Neural cell (in vitro differentiated cells): Measurements from ENCODE around the gene TMEFF2. TPM values are rescaled to one million over a fixed set of nuclear protein-coding genes. Genes with fewer than 3 reads are reported as not detected.

Experiments
- H2AFZ ChIP-seq: fragments of 200-600, 300-800 bp; sonication (generic), shearing (Covaris generic); 2 replicates; pipeline ENCODE4 v1.6.0; 2014; ENCODE audit warnings: low read depth, mild to moderate bottlenecking, antibody characterized with exemption, low read length, moderate library complexity
- H3F3A ChIP-seq: fragments of 200-600 bp; shearing (Covaris generic); 2 replicates; pipeline ENCODE4 v1.6.1; 2016; ENCODE audit warnings: mild to moderate bottlenecking, moderate library complexity, mixed read lengths, antibody characterized with exemption, low read length; ENCODE audit not compliant: insufficient read depth, poor library complexity, severe bottlenecking
- H3K27ac ChIP-seq: fragments of 200-600, 300-800 bp; sonication (generic), shearing (Covaris generic); 2 replicates; pipeline ENCODE4 v1.5.1; 2014; ENCODE audit warnings: mild to moderate bottlenecking, low read length, moderate library complexity
- H3K27me3 ChIP-seq: fragments of 300-800, 200-600 bp; sonication (generic), shearing (Covaris generic); 2 replicates; pipeline ENCODE4 v1.6.0; 2014; ENCODE audit warnings: mild to moderate bottlenecking, low read depth, low read length, moderate library complexity; ENCODE audit not compliant: insufficient read depth
- H3K36me3 ChIP-seq: fragments of 300-800, 200-600 bp; sonication (generic), shearing (Covaris generic); 2 replicates; pipeline ENCODE4 v1.5.1; 2014; ENCODE audit warnings: mild to moderate bottlenecking, antibody characterized with exemption, low read length, moderate library complexity; ENCODE audit not compliant: insufficient read depth
- H3K4me2 ChIP-seq: fragments of 300-800, 200-600 bp; sonication (generic), shearing (Covaris generic); 2 replicates; pipeline ENCODE4 v1.6.0; 2014; ENCODE audit warnings: mild to moderate bottlenecking, low read length
- H3K4me3 ChIP-seq: fragments of 300-800, 200-600 bp; sonication (generic), shearing (Covaris generic); 2 replicates; pipeline ENCODE4 v1.5.1; 2014; ENCODE audit warnings: mild to moderate bottlenecking, low read length, moderate library complexity
- H3K79me2 ChIP-seq: fragments of 200-600 bp; shearing (Covaris generic); replicated peaks from 2 replicates; pipeline ENCODE4 v1.6.0; 2014; ENCODE audit warnings: mild to moderate bottlenecking, low read length, moderate library complexity; ENCODE audit not compliant: insufficient read depth
- H3K9ac ChIP-seq: fragments of 300-800, 200-600 bp; sonication (generic), shearing (Covaris generic); 2 replicates; pipeline ENCODE4 v1.6.1; 2016; ENCODE audit warnings: mild to moderate bottlenecking, low read length, mixed read lengths
- H3K9me2 ChIP-seq: fragments of 200-600 bp; shearing (Covaris generic); 2 replicates; pipeline ENCODE4 v1.6.1; 2016; ENCODE audit warnings: mild to moderate bottlenecking, low read length, mixed read lengths; ENCODE audit not compliant: insufficient read depth
- H3K9me3 ChIP-seq: fragments of 200-600, 300-800 bp; sonication (generic), shearing (Covaris generic); 2 replicates; pipeline ENCODE4 v1.6.1; 2016; ENCODE audit warnings: mild to moderate bottlenecking, mixed run types, low read length, moderate library complexity, mixed read lengths
- H4K20me1 ChIP-seq: fragments of 200-600 bp; shearing (Covaris generic); 2 replicates; pipeline ENCODE4 v1.6.1; 2016; ENCODE audit warnings: mild to moderate bottlenecking, mixed run types; ENCODE audit not compliant: insufficient read depth
- CTCF ChIP-seq: fragments of 450-650 bp; IDR thresholded peaks from 2 replicates; pipeline ENCODE4 v1.5.1; 2014; ENCODE audit warnings: antibody characterized with exemption, mild to moderate bottlenecking, moderate library complexity; ENCODE audit not compliant: poor library complexity, severe bottlenecking
- EP300 ChIP-seq: fragments of 450-650 bp; conservative IDR thresholded peaks from 2 replicates; pipeline ENCODE4 v1.6.1; 2014; ENCODE audit warnings: antibody characterized with exemption, mild to moderate bottlenecking, moderate library complexity; ENCODE audit not compliant: poor library complexity, severe bottlenecking
- EZH2 ChIP-seq: fragments of 200-600, 300-800 bp; shearing (Covaris generic), sonication (generic); IDR thresholded peaks from 2 replicates; pipeline ENCODE4 v1.6.1; 2014; ENCODE audit warnings: antibody characterized with exemption, low read length, borderline replicate concordance, mild to moderate bottlenecking; ENCODE audit not compliant: insufficient read depth, poor library complexity, severe bottlenecking
- MXI1 ChIP-seq: fragments of 450-650 bp; conservative IDR thresholded peaks from 2 replicates; pipeline ENCODE4 v1.6.1; 2014; ENCODE audit warnings: antibody characterized with exemption, mild to moderate bottlenecking; ENCODE audit not compliant: poor library complexity, severe bottlenecking
- POLR2AphosphoS5 ChIP-seq: IDR thresholded peaks from 2 replicates; pipeline ENCODE4 v1.6.1; 2012
- RAD21 ChIP-seq: fragments of 450-650 bp; conservative IDR thresholded peaks from 2 replicates; pipeline ENCODE4 v1.6.1; 2014; ENCODE audit warnings: antibody characterized with exemption, mild to moderate bottlenecking, moderate library complexity
- REST ChIP-seq: IDR thresholded peaks from 2 replicates; pipeline ENCODE4 v1.6.1; 2012; ENCODE audit warnings: borderline replicate concordance
- SMC3 ChIP-seq: fragments of 450-650 bp; conservative IDR thresholded peaks from 2 replicates; pipeline ENCODE4 v1.6.1; 2014; ENCODE audit warnings: antibody characterized with exemption, mild to moderate bottlenecking, moderate library complexity; ENCODE audit not compliant: poor library complexity
- TAF1 ChIP-seq: IDR thresholded peaks from 2 replicates; pipeline ENCODE4 v1.6.1; 2012; ENCODE audit warnings: low read depth
- polyA plus RNA-seq: library from polyadenylated mRNA; depleted of rRNA; stranded (reverse); fragments of >200 nt; gene quantifications from 2 replicates; pipeline ENCODE4 v1.2.3, GENCODE V29; 2014

The TMEFF2 gene
- polyA plus RNA-seq, 1 donor from 2014 or later = 24.6 TPM

- H3K27ac ChIP-seq = no peak overlapping the region
- no peaks in the 10 kb centered on the region for H3K27me3 ChIP-seq
- no peaks in the 10 kb centered on the region for H3K9me2 ChIP-seq
- TF ChIP-seq EP300 = peak; percentile 97
- TF ChIP-seq POLR2AphosphoS5 = peak; percentile 99
- no peak for TF ChIP-seq MXI1
- peak; percentile 16 for TF ChIP-seq SMC3
- no peak for TF ChIP-seq EZH2
- no peak for TF ChIP-seq CTCF
- TF ChIP-seq RAD21 = no peak
- TF ChIP-seq REST = peak; percentile 63
- no peak for TF ChIP-seq TAF1
- no peak overlapping the region for H3K4me3 ChIP-seq
- H3K4me2 ChIP-seq = no peak overlapping the region
- no peaks in the 10 kb centered on the region for H3K79me2 ChIP-seq
- no peaks in the 10 kb centered on the region for H4K20me1 ChIP-seq
- no peak overlapping the region for H3K9ac ChIP-seq
- H3K9me3 ChIP-seq = no peaks in the 10 kb centered on the region
- H2AFZ ChIP-seq = no peak overlapping the region
- H3K36me3 ChIP-seq = no peaks in the 10 kb centered on the region
- H3F3A ChIP-seq = no peaks in the 10 kb centered on the region
Observed at GRCh38 chr2:192123847-192124246, 70.9 kb downstream of the TMEFF2 start.

- Histone ChIP-seq H2AFZ (no peak overlapping the region), H3K36me3 (no peaks in the 10 kb centered on the region), H3K9ac (no peak overlapping the region), H3K27ac (no peak overlapping the region), H3K9me3 (no peaks in the 10 kb centered on the region), H3K4me3 (no peak overlapping the region), H3K9me2 (no peaks in the 10 kb centered on the region), H3K4me2 (no peak overlapping the region), H3K79me2 (no peaks in the 10 kb centered on the region), H4K20me1 (no peaks in the 10 kb centered on the region), H3F3A (no peaks in the 10 kb centered on the region), H3K27me3 (no peaks in the 10 kb centered on the region)
- no peak for TF ChIP-seq TAF1
- peak; percentile 76 for TF ChIP-seq POLR2AphosphoS5
- TF ChIP-seq EZH2 = no peak
- peak; percentile 79 for TF ChIP-seq EP300
Observed at GRCh38 chr2:192122946-192123345, 71.8 kb downstream of the TMEFF2 start.

- H3K4me2 ChIP-seq = no peak overlapping the region
- H3K9ac ChIP-seq = no peak overlapping the region
- H3K9me3 ChIP-seq = no peaks in the 10 kb centered on the region
- H3K27ac ChIP-seq = no peak overlapping the region
- H3F3A ChIP-seq = no peaks in the 10 kb centered on the region
- TF ChIP-seq POLR2AphosphoS5 = no peak
- no peak for TF ChIP-seq REST
- TF ChIP-seq EZH2 = no peak
- TF ChIP-seq EP300 = no peak
- no peak for TF ChIP-seq RAD21
- TF ChIP-seq SMC3 = no peak
- no peak for TF ChIP-seq CTCF
- no peak for TF ChIP-seq TAF1
- TF ChIP-seq MXI1 = no peak
- no peak overlapping the region for H2AFZ ChIP-seq
- H3K9me2 ChIP-seq = no peaks in the 10 kb centered on the region
- no peaks in the 10 kb centered on the region for H3K79me2 ChIP-seq
- H3K36me3 ChIP-seq = no peaks in the 10 kb centered on the region
- H3K4me3 ChIP-seq = no peak overlapping the region
- H3K27me3 ChIP-seq = no peaks in the 10 kb centered on the region
- H4K20me1 ChIP-seq = no peaks in the 10 kb centered on the region
Observed at GRCh38 chr2:192122141-192122540, 72.6 kb downstream of the TMEFF2 start.
